GM12892 (cell line): ENCODE results near the gene INO80E.

ENCODE experiments used
- POLR2AphosphoS5 ChIP-seq: IDR thresholded peaks from 2 replicates; pipeline ENCODE4 v1.6.1; 2011; ENCODE audit warnings: low read depth, low read length, control low read depth
- TAF1 ChIP-seq: IDR thresholded peaks from 2 replicates; pipeline ENCODE4 v1.6.1; 2011; ENCODE audit warnings: low read depth, mild to moderate bottlenecking, control low read depth, low read length, borderline replicate concordance

GRCh38 chr16:29978081-29978480 lies 18.0 kb upstream of the INO80E start:
- no peak for TF ChIP-seq TAF1
- no peak for TF ChIP-seq POLR2AphosphoS5
